GM21737 (cell line): ENCODE data around the gene HOXD11.

ENCODE experiments used
- ATAC-seq: cut with Tn5 transposase; IDR thresholded peaks from one replicate; pipeline ENCODE4 v1.9.1; 2021; ENCODE audit warnings: mild to moderate bottlenecking, moderate library complexity; ENCODE audit not compliant: unreplicated experiment

The HOXD11 gene

GRCh38 chr2:176120364-176121189 lies 13.5 kb downstream of the HOXD11 start:
- no peak for ATAC-seq

DNA sequence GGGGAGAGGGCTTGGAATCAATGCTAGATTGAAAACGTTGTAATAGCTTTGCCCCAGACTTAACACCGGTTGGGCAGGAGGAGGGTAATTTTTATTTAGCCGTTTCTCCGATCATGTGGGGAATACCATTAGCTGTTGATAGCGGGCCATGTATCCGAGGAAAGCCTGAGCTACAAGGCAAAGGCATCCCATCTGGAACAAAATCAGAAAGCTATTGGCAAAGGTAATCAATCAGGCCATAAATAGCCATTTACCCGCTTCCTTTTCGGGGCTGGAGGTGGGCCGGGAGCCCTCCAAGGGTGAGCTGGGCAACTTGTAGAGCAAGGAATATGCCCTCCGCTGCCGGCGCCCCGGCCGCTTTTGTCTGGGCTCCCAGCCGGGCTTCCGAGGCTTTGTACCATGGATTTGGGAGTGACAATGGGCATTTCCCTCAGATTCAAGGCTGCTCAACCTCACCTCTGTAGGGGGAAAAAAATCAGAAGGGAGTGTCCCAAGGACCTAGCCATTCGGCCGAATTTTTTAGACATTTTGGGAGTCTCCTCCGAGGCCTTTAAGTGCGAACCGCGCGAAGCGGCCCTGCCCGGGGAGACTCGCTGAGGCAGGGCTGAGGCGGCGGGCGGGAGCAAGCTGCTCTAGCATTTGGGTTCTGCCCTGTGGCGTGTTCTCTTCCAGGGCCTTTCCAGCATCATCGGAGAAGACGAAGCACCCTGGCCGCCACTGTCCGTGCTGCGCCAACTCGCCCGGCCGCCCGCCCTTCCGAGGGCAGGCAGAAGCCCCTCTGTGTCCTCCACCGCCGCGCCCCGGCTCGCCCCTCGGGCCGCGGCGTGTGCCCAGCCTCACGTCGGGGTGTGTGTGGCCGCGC lies 14.3 kb downstream of the HOXD11 start:
- ATAC-seq: no peak

DNA sequence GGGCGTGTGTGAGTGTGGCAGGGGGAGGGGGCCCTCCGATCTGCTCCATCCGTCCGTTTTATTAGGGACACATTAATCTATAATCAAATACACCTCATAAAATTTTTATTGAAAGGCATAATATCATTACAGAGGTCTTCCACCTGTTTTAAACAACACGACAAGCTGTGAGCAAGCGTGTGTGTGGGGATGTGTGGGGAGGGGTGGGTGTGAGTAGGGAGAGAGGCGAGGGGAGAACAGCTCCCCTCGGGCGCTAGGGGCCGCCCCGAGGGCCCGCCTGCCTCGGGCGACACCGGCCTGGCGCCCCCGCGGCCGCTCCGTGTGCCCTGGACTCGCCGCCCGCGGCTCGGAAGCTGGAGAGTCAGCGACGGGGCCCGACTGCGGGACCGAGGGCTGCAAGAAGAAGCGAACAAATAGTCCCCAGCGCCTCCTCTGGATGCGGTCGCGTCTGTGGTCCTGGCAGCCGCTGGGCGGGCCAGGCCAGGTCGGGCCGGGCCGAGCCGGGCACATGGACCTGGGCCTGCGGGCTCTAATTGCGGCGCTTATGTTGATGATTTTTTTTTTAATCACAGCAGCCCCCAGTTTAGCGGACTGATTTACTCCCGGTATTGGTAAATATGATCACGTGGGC lies 15.1 kb downstream of the HOXD11 start:
- no peak for ATAC-seq

DNA sequence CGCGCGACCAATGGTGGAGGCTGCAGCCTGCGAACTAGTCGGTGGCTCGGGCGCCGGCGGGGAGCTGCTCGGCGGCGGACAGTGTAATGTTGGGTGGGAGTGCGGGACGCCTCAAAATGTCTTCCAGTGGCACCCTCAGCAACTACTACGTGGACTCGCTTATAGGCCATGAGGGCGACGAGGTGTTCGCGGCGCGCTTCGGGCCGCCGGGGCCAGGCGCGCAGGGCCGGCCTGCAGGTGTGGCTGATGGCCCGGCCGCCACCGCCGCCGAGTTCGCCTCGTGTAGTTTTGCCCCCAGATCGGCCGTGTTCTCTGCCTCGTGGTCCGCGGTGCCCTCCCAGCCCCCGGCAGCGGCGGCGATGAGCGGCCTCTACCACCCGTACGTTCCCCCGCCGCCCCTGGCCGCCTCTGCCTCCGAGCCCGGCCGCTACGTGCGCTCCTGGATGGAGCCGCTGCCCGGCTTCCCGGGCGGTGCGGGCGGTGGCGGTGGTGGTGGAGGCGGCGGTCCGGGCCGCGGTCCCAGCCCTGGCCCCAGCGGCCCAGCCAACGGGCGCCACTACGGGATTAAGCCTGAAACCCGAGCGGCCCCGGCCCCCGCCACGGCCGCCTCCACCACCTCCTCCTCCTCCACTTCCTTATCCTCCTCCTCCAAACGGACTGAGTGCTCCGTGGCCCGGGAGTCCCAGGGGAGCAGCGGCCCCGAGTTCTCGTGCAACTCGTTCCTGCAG lies 15.8 kb downstream of the HOXD11 start, which contains the start of gene HOXD9:
TSS of gene HOXD9 (plus strand) at position 37 of the 728 bp plus-strand sequence. CDS start at position 87, 50 bp downstream.
- ATAC-seq: no peak

DNA sequence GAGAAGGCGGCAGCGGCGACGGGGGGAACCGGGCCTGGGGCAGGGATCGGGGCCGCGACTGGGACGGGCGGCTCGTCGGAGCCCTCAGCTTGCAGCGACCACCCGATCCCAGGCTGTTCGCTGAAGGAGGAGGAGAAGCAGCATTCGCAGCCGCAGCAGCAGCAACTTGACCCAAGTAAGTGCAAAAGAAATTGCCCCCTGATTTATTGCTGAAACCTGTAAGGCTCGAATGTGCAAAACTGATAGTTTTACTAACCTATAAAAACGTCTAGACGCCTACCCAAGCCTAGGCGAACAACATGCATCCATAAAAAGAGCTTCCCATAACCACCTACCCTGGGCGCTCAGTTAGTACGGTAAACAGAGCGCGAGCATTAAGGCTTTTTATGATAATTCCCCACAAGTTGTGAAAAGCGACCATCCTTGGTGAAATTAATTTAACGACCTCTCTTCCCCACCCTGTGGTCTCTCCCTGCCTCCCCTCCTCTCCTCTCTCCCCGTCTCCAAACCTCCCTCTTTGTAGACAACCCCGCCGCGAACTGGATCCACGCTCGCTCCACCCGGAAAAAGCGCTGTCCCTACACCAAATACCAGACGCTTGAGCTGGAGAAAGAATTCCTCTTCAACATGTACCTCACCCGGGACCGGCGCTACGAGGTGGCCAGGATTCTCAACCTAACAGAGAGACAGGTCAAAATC lies 16.5 kb downstream of the HOXD11 start:
- ATAC-seq: no peak

DNA sequence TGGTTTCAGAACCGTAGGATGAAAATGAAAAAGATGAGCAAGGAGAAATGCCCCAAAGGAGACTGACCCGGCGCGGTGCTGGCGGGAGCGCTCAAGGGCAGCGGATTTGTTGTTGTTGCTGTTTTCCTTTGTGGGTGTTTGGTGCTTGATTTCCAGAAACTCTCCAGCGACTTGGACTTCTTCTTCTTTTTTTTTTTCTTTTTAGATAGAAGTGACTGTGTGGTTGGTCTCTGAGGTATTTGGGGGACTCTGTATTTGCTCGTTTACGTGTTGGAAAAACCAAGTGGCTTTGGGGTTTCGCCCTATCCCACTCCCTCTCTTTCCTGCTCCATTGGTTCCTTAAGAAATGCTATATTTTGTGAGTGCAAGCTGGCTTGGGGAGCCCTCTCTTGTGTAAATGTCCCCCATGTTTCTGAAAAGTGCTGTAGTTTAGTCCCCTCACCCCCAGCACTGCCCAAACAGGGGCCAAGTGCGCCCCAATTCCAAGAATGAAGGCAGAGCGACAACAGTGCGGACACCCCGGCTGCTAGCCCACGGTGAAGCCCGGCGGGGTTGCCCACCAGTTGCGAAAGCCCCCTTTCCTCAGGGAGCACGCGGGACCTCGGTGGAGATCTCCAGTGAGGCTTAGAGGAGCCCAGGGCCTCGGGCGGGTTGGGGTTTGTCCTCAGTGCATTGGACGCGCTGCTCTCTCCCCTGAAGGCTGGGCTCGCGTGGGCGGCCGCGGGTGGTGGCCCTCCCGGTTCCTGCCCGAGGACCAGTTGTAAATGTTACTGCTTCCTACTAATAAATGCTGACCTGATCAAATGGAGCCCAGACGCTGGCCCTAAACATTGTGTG lies 17.2 kb downstream of the HOXD11 start:
- no peak for ATAC-seq

DNA sequence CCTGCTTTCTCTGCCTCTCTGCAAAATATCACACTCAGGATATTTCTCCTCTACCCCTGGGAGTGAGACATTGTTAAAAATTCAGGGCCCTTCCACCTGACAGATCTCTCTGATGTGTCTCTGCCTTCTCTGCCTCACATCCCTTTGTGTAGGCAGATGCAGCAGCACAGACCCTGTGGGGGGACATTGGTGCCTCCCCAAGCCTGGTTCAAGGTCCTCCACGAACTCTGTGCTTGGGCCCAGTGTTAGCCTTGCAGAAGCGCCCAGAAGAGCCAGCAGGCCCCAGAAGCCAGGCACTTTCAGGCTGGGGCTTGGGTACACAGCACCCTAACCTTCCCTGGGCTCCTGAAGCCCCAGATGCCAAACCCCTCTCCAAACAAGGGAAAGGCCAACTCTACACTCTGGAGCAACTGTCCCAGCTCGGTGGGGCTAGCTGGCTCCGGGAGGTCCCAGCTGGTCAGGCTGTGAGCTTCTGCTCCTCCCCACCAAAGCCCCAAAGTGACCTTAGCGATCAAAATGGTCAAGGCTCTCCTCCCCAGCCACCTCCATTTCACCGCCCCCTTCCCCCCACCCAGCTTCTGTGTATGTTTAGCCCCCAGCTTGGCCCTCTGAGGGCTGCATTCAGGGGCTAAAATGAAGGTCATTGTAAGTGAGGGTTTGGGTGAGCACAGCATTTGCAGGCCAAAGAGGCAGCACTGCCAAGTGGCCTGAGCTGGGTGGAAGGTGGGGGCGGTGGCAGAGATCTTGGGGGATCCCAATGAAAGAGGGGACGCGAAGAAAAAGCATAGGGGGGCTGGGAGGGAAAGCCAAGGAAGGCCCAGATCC lies 18.1 kb downstream of the HOXD11 start:
- no peak for ATAC-seq

DNA sequence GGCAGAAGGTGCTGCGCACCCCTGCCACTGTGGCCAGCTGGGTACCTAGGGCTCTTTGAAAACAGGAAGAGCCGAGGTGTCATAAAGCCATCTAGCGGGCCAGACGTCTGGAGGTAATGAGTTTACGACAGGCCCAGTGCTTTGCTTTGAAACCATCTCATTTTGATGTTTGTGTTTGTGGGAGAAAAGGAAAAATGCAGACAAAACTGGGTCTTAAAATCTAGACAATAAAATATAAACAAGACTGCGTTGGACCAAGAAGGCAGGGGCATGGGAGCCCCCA lies 18.6 kb downstream of the HOXD11 start:
- no peak for ATAC-seq

DNA sequence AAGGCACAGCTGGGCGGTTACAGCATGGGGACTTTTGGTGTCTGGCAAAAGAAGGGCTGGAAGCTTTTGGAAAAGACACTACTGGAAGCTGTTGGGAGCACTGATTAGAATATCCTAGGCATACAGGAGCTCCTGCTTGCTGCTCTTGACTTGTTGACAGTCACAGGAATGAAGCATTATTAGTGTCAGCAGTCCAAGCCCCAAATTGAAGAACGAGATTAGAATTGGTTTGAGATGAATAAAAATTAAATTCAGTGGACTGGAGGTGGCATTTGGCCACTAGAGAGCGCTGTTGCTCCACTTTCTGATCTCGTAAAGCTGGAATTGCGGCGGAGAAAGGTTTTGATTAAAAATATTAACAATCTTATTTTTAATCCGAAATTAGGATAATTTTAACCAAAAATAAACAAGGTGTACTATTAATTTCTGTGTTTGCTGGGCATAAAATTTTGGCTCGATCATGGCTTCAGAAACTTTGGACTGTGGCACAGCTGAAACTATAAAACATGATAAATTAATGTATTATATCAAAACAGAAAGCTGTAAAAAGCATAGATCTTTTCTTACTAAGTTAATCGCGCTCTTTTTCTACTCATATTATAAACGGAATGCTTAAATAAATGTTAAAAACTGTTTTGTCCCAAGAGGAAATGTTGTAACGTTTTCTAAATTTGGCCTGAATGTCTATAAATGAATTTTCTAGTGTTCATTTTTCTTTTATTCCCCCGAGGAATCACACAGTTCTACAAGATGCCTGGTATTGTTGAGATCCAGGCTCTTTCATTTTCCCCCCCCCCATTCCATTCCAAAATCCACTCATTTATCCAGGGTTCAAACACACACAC lies 20.1 kb downstream of the HOXD11 start:
- ATAC-seq: no peak

DNA sequence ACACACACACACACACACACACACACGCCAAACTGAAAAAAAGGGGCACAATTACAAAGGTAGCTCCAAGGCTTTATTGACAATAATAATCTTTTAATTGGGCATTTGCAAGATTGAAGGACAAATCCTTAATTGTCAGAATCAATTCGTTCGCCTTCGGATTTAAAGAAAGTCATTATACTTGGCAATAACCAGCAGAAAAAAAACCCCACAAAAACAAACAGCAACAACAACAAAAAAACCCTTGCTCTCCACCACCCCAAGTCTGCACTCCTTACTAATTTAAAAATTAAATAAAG lies 20.6 kb downstream of the HOXD11 start:
- ATAC-seq: no peak

GRCh38 chr2:176128172-176128981 lies 21.3 kb downstream of the HOXD11 start:
- ATAC-seq: no peak

GRCh38 chr2:176128982-176129796 lies 22.1 kb downstream of the HOXD11 start, which contains the start of gene HOXD8:
HOXD8 (plus strand) TSS chr2:176129705; CDS start chr2:176130367, 662 bp downstream.
- no peak for ATAC-seq

GRCh38 chr2:176129813-176130146 lies 22.7 kb downstream of the HOXD11 start:
- ATAC-seq: no peak

DNA sequence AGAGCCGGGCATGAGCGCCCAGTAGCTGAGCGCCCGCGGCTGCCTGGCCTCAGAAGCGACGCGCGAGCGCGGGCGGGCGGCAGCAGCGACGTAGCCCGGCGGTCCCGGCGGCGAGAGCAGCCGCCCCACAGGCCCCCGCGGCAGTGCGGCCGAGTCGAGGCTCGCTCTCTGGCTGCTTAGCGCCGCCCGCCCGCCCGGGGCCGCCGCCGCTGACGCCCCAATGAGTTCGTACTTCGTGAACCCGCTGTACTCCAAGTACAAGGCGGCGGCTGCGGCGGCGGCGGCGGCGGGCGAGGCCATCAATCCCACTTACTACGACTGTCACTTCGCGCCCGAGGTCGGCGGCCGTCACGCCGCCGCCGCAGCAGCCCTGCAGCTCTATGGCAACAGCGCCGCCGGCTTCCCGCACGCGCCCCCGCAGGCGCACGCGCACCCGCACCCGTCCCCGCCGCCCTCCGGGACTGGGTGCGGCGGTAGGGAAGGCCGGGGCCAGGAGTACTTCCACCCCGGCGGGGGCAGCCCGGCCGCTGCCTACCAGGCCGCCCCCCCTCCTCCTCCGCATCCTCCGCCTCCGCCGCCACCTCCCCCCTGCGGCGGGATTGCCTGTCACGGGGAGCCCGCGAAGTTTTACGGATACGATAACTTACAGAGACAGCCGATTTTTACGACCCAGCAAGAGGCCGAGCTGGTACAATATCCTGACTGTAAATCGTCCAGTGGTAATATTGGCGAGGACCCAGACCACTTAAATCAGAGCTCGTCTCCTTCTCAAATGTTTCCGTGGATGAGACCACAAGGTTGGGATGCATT lies 23.3 kb downstream of the HOXD11 start:
- ATAC-seq: no peak
